Measurements from ENCODE around the gene ARMH4.
"Not testable (repeated sequence)": the region's sequence is repeated elsewhere in the genome, so short reads cannot be mapped to it uniquely, and the experiment has no call there.

The ARMH4 gene

GRCh38 chr14:58145936-58146335, 6.1 kb downstream of the ARMH4 start:
- DNase-seq = no peak

- no peak for DNase-seq
Observed at GRCh38 chr14:58143106-58143505, 8.9 kb downstream of the ARMH4 start.

GRCh38 chr14:58141893-58142292, 10.1 kb downstream of the ARMH4 start:
- DNase-seq = no peak

- no peak for DNase-seq
Observed at GRCh38 chr14:58138714-58139482, 13.1 kb downstream of the ARMH4 start.

GRCh38 chr14:58138031-58138713, 13.8 kb downstream of the ARMH4 start:
- DNase-seq = no peak

- no peak for DNase-seq
Observed at GRCh38 chr14:58133739-58134138, 18.3 kb downstream of the ARMH4 start.

- DNase-seq = no peak
Observed at GRCh38 chr14:58131386-58131785, 20.6 kb downstream of the ARMH4 start.

- no peak for DNase-seq
Observed at GRCh38 chr14:58130116-58130782, 21.8 kb downstream of the ARMH4 start.

- DNase-seq = no peak
Observed at GRCh38 chr14:58129208-58129607, 22.8 kb downstream of the ARMH4 start.

- DNase-seq = no peak
Observed at GRCh38 chr14:58128416-58128815, 23.6 kb downstream of the ARMH4 start.

GRCh38 chr14:58122546-58122945, 29.5 kb downstream of the ARMH4 start:
- DNase-seq = not testable (repeated sequence)

- DNase-seq = no peak
Observed at GRCh38 chr14:58121530-58122186, 30.4 kb downstream of the ARMH4 start.

GRCh38 chr14:58119381-58119780, 32.6 kb downstream of the ARMH4 start:
- no peak for DNase-seq

- DNase-seq = no peak
Observed at GRCh38 chr14:58118097-58118815, 33.8 kb downstream of the ARMH4 start.

- no peak for DNase-seq
Observed at GRCh38 chr14:58109744-58110143, 42.3 kb downstream of the ARMH4 start.

GRCh38 chr14:58108717-58109116, 43.3 kb downstream of the ARMH4 start:
- DNase-seq = no peak

- DNase-seq = no peak
Observed at GRCh38 chr14:58107947-58108552, 44.0 kb downstream of the ARMH4 start.

- DNase-seq = no peak
Observed at GRCh38 chr14:58107041-58107440, 45.0 kb downstream of the ARMH4 start.

- DNase-seq = no peak
Observed at GRCh38 chr14:58106446-58106845, 45.6 kb downstream of the ARMH4 start.

- DNase-seq = no peak
Observed at GRCh38 chr14:58104808-58105207, 47.2 kb downstream of the ARMH4 start.

GRCh38 chr14:58100735-58101368, 51.2 kb downstream of the ARMH4 start:
- no peak for DNase-seq

- DNase-seq = no peak
Observed at GRCh38 chr14:58099682-58100081, 52.3 kb downstream of the ARMH4 start.

Data from NCI-H510A (cell line).